ENCODE measurements around the gene CALD1. TPM values are rescaled to one million over a fixed set of nuclear protein-coding genes. Genes with fewer than 3 reads are reported as not detected.

CALD1 gene
- total RNA-seq, 1 donor from 2014 or later = 389 TPM

DNA sequence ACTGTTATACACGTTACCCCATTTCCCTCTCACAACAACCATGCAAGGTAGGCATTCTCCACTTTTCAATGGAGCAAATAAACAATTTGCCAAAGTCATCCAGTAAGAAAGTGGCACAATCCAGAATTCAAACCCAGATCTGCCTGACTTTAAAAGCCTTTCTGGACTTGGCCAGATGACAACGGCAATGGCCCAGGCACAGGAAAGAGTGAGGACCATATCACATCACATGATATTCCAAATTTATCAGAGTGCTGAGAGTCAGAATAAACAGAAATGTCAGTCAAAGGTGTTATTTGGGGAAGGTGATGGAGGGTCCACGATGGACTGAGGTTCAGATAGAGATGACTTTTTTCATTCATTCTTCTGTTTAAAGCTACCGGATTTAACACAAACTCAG, 48.0 kb downstream of the CALD1 start:
- no peak for DNase-seq (ENCODE audit: low spot score)

- DNase-seq (ENCODE audit: low spot score) = no peak
Measured at GRCh38 chr7:134827889-134828288, 48.5 kb downstream of the CALD1 start.

DNA sequence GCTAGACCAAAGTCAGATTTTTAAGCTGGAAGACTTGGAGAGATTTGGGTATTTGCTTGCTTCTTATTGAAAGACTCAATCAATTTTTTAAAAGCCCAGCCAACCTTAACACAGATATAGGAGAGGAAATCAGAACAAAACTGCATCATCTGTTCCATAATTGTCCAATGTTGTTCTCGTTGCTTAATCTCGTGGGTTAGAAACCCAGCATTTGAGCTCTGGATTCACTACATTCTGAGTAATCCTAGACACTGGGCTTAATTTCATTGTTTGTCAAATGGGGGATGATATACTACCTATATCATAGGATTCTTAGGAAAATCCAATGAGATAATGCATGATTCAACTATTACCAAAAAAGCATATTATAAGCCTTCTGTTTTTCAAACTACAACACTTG, 48.9 kb downstream of the CALD1 start:
- no peak for DNase-seq (ENCODE audit: low spot score)

GRCh38 chr7:134829380-134829986, 50.0 kb downstream of the CALD1 start:
- DNase-seq (ENCODE audit: low spot score) = no peak

DNA sequence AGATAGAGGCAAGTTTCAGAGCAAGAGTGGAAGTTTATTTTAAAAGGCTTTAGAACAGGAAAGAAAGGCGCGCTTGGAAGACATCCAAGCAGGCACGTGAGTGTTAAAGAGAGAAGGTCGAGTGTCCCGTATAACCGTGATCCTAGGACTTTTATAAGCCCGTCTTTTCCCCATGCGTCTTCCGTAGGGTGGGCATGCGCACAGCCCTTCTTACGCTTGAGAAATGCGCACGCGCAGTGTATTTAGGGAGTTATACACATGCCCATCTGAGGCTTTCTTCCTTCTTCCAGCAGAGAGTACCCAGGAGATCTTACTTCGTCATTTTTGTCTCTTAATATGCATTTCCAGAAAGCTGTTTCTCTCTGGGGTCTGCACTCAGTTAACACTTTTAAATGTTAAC, 52.4 kb downstream of the CALD1 start:
- no peak for DNase-seq (ENCODE audit: low spot score)

- no peak for DNase-seq (ENCODE audit: low spot score)
Measured at GRCh38 chr7:134832367-134832766, 52.9 kb downstream of the CALD1 start.

DNA sequence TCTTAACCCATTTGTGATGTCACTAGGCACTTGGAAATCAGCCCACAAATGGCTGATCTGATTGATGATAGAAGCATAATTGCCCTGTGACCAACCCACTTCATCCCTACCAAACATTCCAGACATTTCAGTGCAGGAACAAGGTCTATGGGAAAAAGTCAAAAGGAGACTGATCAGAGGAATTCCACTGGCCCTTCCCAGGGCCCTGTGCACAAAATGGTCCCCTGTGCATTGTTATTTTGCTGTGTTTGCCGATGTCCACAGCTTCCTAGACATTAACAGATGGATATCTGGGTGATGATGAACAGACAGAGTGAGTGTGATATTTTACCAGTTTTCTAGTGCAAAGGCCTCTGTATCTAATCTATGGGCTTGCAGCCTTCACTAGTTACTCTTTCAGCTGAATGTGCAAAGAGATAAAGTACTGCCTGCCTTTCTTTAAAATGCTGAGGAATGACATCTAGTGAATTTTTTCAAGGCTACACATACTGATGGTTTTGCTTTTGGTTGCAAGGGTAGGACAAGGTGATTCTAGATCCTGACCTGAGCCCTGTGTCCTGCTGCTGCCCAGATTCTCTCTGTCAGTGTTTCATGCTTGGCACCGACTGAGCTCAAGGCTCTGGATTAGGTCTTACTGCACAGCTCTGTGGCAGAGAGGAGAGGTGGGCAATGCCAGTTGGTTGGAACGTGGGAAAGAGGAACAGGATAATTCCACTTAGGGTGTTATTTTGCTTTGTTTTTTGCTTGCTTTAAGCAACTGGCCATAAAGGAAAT, 55.4 kb downstream of the CALD1 start:
- no peak for DNase-seq (ENCODE audit: low spot score)

DNA sequence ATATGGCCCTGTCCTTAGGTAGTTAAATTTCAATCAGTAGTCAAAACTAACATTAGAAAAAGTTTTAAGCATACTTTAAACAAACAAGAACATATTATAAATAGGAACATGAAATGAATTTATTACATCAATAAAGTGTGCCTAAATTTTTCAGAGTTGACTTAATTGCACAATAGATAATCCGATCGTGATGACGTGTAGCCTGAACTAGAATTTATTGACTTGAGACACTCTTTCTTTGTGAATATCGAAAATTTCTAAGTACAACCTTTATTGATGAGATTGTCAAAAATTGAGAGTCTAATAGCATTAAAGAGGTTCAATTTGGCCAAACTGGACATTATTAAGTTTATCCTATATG, 56.0 kb downstream of the CALD1 start:
- no peak for DNase-seq (ENCODE audit: low spot score)

DNA sequence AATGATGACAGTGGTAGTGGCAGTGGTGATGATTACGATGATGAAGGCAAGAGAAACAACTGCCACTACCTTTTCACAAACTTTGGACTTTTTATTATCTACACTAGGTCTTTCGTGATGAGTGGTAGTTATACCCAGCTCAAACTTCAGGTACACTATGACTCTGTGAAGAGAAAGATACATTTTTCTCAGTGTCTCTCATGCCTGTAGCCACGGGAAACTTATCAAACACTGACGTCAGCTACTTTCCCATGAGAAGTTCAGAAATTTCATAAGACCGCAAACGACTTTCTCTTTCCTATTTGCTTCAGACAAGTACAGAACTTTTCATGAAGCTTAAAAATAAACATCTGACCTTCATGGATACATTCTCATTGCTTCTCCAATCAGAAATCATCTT, 57.0 kb downstream of the CALD1 start:
- no peak for DNase-seq (ENCODE audit: low spot score)

DNA sequence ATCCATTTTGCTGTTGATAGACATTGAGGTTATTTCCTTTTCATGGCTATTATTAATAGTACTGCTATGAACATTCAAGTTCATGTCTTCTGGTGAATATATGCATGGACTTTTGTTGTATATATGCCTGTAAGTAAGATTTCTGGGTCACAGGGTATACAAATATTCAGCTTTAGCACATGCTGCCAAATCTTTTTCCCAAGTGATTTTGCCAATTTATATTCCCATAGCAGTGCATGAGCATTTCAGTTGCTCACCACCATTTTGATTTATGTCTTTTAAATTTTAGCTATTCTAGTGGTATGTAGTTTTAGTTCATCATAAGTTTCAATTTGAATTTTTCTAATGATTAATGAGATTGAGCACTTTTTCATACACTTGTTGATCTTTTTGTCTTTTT, 59.9 kb downstream of the CALD1 start:
- no peak for DNase-seq (ENCODE audit: low spot score)

DNA sequence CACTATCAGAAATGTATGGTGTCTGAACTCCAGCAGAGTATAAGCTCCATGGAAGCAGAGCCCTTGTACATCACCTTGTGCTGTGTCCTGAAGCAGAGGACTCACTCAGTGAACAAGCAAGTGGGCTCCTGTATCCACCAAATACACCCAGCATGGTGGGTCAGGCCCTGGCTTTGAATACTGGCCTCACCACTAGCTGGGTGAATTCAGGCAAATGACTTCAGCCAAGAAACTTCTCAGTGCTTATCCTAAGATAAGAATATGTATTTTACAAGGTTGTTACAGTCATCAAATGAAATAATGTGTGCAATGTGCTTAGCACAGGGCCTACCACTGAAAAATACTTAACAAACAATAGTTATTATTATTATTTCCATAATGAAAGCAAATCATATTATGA, 62.6 kb downstream of the CALD1 start:
- no peak for DNase-seq (ENCODE audit: low spot score)

- DNase-seq (ENCODE audit: low spot score) = no peak
Measured at GRCh38 chr7:134842886-134843430, 63.5 kb downstream of the CALD1 start.

- no peak for DNase-seq (ENCODE audit: low spot score)
Measured at GRCh38 chr7:134844200-134844599, 64.8 kb downstream of the CALD1 start.

GRCh38 chr7:134845461-134845860, 66.0 kb downstream of the CALD1 start:
- DNase-seq (ENCODE audit: low spot score) = no peak

DNA sequence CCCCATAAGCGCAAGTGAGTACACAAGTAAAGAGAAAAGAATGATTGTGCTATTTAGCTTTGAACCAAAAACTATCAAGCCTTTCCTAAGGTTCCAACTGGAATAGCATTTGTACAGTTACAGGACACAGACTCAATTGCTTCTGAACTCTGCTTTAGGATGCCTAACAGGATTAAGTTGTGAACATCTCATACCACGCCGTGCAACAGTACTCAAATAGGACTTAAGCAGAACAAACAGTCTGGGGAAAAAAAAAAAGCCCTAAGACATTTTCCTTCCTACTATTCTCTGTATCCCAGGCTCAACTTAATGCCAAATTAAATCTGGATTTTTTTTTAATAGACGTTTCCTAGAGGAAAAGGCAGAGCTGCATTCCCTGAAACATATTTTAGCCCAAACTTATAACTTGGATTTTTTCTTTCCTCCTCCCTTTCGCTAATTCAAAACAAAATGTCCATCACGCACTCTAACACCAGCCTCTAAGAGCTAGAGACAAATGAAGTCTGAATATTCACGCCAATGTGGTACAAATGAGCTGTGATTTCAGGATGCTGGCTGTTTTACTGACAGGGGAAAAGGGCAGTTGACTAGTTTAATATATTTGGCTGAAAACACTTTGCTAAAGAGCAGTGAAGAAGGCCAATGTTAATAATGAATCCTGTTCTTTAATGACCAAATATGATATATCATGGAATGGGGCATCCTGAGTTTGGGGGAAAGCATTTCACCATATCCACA, 68.6 kb downstream of the CALD1 start:
- DNase-seq (ENCODE audit: low spot score) = no peak

DNA sequence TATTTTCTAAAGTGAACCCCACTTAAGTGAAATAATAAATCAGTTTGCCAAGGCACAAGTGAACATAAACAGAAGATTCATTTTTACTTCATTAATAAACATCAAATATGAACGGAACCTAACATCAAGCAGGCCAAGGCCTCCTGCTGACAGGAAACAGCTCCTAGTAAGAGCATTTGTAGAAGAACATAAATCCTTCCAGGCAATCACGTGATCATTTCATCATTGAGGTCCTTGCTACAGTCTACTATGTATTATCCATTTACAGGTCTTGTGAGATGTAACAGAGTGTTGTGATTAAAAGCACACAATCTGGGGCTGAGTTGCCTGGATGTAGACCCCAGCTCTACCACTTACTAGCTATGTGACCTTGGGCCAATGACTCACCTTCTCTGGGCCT, 70.6 kb downstream of the CALD1 start:
- no peak for DNase-seq (ENCODE audit: low spot score)

- DNase-seq (ENCODE audit: low spot score) = no peak
Measured at GRCh38 chr7:134851141-134851540, 71.7 kb downstream of the CALD1 start.

DNA sequence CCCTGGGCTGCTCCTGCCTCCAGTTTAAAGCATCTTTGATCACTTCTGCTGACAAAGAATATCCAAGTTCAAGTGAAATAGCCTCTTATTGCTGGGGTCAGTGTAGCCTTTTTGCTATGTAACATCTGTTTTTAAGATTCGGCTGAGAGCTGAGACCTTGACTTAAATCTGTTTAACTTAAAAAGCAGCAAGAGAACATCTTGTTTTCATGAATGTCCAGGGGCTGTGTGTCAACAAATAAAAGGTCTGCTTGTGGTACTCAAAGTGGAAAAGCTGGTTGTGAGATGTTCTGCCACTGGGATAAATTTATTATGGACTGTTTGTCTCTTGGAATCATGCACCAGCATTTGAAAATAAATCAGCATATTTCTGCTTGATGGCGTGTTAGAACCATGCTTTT, 73.2 kb downstream of the CALD1 start:
- DNase-seq (ENCODE audit: low spot score) = no peak

DNA sequence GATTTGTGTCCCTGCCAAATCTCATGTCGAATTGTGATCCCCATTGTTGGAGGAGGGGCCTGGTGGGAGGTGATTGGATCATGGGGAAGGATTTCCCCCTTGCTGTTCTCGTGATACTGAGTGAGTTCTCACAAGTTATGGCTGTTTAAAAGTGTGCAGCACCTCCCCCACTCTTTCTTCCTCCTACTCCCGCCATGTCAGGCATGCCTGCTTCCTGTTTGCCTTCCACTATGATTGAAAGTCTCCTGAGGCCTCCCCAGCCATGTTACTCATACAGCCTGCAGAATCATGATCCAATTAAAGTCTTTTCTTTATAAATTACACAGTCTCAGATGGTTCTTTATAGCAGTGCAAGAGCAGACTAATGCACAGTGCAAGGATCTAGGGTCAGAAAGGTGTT, 75.4 kb downstream of the CALD1 start:
- no peak for DNase-seq (ENCODE audit: low spot score)

DNA sequence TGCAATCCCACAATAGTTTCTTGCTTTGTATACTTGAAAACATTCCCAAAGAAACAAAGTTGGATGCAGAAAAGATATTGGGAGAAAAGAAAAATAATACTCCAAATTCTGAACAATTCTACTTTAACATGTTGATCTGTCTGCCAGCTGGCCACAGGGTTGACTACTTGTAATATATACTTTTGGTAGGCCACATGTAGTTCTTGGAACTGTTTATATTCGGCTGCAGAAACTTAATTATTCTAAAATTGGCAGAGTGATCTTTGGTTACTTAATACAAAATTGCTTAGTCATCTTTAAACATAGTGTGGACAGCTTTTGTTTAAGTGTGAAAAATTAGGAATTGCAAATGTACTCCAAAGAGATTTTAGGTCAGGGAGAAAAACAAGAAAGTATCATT, 76.0 kb downstream of the CALD1 start:
- DNase-seq (ENCODE audit: low spot score) = no peak

DNA sequence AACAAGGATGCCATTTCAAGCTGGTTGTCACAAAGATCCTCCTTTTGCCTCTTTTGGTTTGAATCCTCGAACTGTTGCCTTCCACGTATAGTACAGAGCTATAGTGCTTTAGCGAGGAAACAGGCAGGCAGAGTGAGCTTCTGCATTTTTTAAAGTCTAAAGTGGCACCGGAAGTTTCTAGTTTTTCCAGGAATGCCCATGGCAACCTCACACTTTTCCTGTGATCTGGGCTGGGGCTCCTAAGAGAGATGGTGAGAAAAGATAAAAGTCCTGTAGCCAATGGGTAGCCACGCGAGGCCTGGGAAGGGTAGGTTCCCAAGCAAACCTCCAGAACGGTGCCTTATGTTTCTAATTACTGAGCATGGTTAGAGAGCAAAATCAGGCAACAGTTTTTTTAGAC, 76.7 kb downstream of the CALD1 start:
- no peak for DNase-seq (ENCODE audit: low spot score)

DNA sequence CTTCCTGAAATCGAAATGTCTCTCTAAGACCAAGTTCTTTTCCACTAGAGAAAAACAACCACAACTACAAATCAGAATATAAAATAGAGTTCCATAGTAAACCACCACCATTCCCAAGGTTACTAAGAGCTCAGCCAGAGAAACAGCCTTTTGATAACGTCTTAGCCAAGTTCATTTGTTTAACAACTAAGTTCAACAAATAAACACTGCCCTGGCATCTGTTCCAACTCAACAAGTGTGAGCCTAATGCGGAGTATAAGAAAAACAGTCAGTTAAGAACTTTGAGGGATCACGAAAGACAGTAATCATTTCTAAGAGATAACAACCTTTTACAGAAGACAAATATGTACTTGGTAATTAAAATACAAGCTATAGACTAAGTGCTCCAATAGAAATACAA, 77.3 kb downstream of the CALD1 start:
- DNase-seq (ENCODE audit: low spot score) = no peak

GRCh38 chr7:134857958-134858357, 78.5 kb downstream of the CALD1 start:
- no peak for DNase-seq (ENCODE audit: low spot score)
